HCT116 (cell line): ENCODE data around the gene LMNA. TPM values are rescaled to one million over a fixed set of nuclear protein-coding genes. Genes with fewer than 3 reads are reported as not detected.

Experiments used
- ATAC-seq: fragments of 200-7000 bp; cut with Tn5 transposase; 2 replicates; pipeline ENCODE4 v1.9.1; 2020; ENCODE audit warnings: mild to moderate bottlenecking, moderate library complexity
- BruUV-seq: library from RNA; stranded (reverse); fragments of 400-500 nt; replicated peaks from 2 replicates; lab custom pipeline; 2021; lab: Mats Ljungman, UMichigan
- CTCF ChIA-PET: fragments of 300-600 bp; sonication (Branson Sonifier 250); formaldehyde crosslinking; loops from one replicate; lab custom pipeline; 2021; ENCODE audit warnings: antibody characterized with exemption; lab: Charles Lee
- POLR2A ChIA-PET: fragments of 300-600, 350-600 bp; sonication (Branson Sonifier 250); formaldehyde crosslinking; loops from one replicate; lab custom pipeline; 2021; ENCODE audit warnings: antibody characterized with exemption; lab: Charles Lee
- RAD21 ChIA-PET, 2 experiments: fragments of 300-600 bp; sonication (Branson Sonifier 250); formaldehyde crosslinking; loops; one replicate each; lab custom pipeline; 2023; ENCODE audit warnings: low total read pairs in 2 of 2; ENCODE audit not compliant: uncharacterized antibody in 2 of 2, unreplicated experiment in 2 of 2, low non-redundant PET in 1 of 2; lab: Charles Lee
- DNase-seq: peaks from one replicate; pipeline ENCODE4 v3.0.0-alpha.2; 2010; ENCODE audit warnings: low read depth, low spot score
- H2AFZ ChIP-seq: fragments of 200-600 bp; shearing (Covaris generic), sonication (generic); 2 replicates; pipeline ENCODE4 v1.6.1; 2017; ENCODE audit warnings: low read depth, mixed run types, mixed read lengths, antibody characterized with exemption, low read length; ENCODE audit not compliant: poor library complexity, severe bottlenecking
- H3K27ac ChIP-seq: 2 replicates; pipeline ENCODE4 v1.5.1; 2012; ENCODE audit warnings: low read depth, low read length
- H3K27me3 ChIP-seq: fragments of 200-600 bp; sonication (generic); 2 replicates; pipeline ENCODE4 v1.6.1; 2016; ENCODE audit warnings: mixed run types, low read length, mixed read lengths; ENCODE audit not compliant: insufficient read depth
- H3K36me3 ChIP-seq, 2 experiments: fragments of 200-500 bp in 1 of 2; fragments of 200-600 bp in 1 of 2; sonication (Bioruptor generic) in 1 of 2; sonication (generic) in 1 of 2; 2 replicates each; pipeline versions ENCODE4 v1.5.1 to v1.6.1; 2014 to 2016; ENCODE audit warnings: low read length in 2 of 2, inconsistent platforms in 1 of 2, mixed read lengths in 1 of 2, mixed run types in 1 of 2; ENCODE audit not compliant: insufficient read depth in 2 of 2, control insufficient read depth in 1 of 2
- H3K4me1 ChIP-seq, 2 experiments: fragments of 200-600 bp in 1 of 2; sonication (generic) in 1 of 2; 2 replicates each; pipeline versions ENCODE4 v1.5.1 to v1.6.1; 2012 to 2017; ENCODE audit warnings: low read length in 2 of 2, inconsistent platforms in 1 of 2, mild to moderate bottlenecking in 1 of 2, mixed read lengths in 1 of 2, mixed run types in 1 of 2, moderate library complexity in 1 of 2; ENCODE audit not compliant: insufficient read depth in 2 of 2, control insufficient read depth in 1 of 2
- H3K4me2 ChIP-seq: fragments of 200-600 bp; sonication (generic); 2 replicates; pipeline ENCODE4 v1.6.1; 2017; ENCODE audit warnings: mixed run types, low read length, mixed read lengths
- H3K4me3 ChIP-seq, 2 experiments: fragments of 200-600 bp in 1 of 2; sonication (generic) in 1 of 2; replicated peaks in 1 of 2; 2 replicates each; pipeline ENCODE4 v1.5.1; 2011 to 2016; ENCODE audit warnings: low read length in 2 of 2, control low read depth in 1 of 2, low read depth in 1 of 2, mild to moderate bottlenecking in 1 of 2, mixed read lengths in 1 of 2, mixed run types in 1 of 2
- H3K79me2 ChIP-seq: fragments of 200-600 bp; sonication (generic); 2 replicates; pipeline ENCODE4 v1.6.1; 2017; ENCODE audit warnings: mild to moderate bottlenecking, mixed run types, low read length, moderate library complexity, mixed read lengths; ENCODE audit not compliant: insufficient read depth
- H3K9ac ChIP-seq: fragments of 200-600 bp; sonication (generic); 2 replicates; pipeline ENCODE4 v1.6.1; 2016; ENCODE audit warnings: low read length, mixed read lengths
- H3K9me2 ChIP-seq: fragments of 200-600 bp; sonication (generic), shearing (Covaris generic); 2 replicates; pipeline ENCODE4 v1.6.1; 2017; ENCODE audit warnings: mixed run types, mild to moderate bottlenecking, moderate library complexity; ENCODE audit not compliant: insufficient read depth
- H3K9me3 ChIP-seq, 2 experiments: fragments of 200-500 bp in 1 of 2; fragments of 200-600 bp in 1 of 2; sonication (Bioruptor generic) in 1 of 2; sonication (generic) in 1 of 2; 2 replicates each; pipeline ENCODE4 v1.6.1; 2014 to 2017; ENCODE audit warnings: low read length in 2 of 2, mixed read lengths in 2 of 2, inconsistent platforms in 1 of 2, low read depth in 1 of 2, mild to moderate bottlenecking in 1 of 2, mixed run types in 1 of 2, moderate library complexity in 1 of 2; ENCODE audit not compliant: control insufficient read depth in 1 of 2, insufficient read depth in 1 of 2
- H4K20me1 ChIP-seq: fragments of 200-600 bp; sonication (generic), shearing (Covaris generic); 2 replicates; pipeline ENCODE4 v1.6.1; 2017; ENCODE audit warnings: mixed run types, mild to moderate bottlenecking, moderate library complexity; ENCODE audit not compliant: insufficient read depth
- CBX3 ChIP-seq: IDR thresholded peaks from 2 replicates; pipeline ENCODE4 v1.6.1; 2012; ENCODE audit warnings: low read depth
- EZH2 ChIP-seq: fragments of 200-600 bp; sonication (generic); IDR thresholded peaks from 2 replicates; pipeline ENCODE4 v1.6.1; 2017; ENCODE audit warnings: antibody characterized with exemption, mixed run types
- JUND ChIP-seq: IDR thresholded peaks from 2 replicates; pipeline ENCODE4 v1.6.1; 2012
- RAD21 ChIP-seq: IDR thresholded peaks from 2 replicates; pipeline ENCODE4 v1.6.1; 2012; ENCODE audit warnings: low read depth, mild to moderate bottlenecking
- ZNF274 ChIP-seq: fragments of 200-500 bp; sonication (Bioruptor generic); IDR thresholded peaks from 2 replicates; pipeline ENCODE4 v1.6.1; 2014; ENCODE audit warnings: mild to moderate bottlenecking, low read depth, low read length, inconsistent platforms
- intact Hi-C: fragments of 100-400 bp; cut with micrococcal nuclease; formaldehyde crosslinking; loops from 2 replicates; pipeline ENCODE4 v1.10.0; 2022
- total RNA-seq: library from RNA; stranded (reverse); gene quantifications from one replicate; pipeline ENCODE4 v1.2.1, GENCODE V29; 2021; ENCODE audit not compliant: unreplicated experiment
- TF ChIP-seq, protein P1 (sequence below): IDR thresholded peaks from 2 replicates; pipeline ENCODE4 v1.6.1; 2012
- TF ChIP-seq, protein P2 (sequence below), 3 experiments: fragments of 200-600 bp in 1 of 3; sonication (generic) in 1 of 3; IDR thresholded peaks in 2 of 3; conservative IDR thresholded peaks in 1 of 3; 2 replicates each; pipeline ENCODE4 v1.5.1; 2012 to 2017; ENCODE audit warnings: low read depth in 2 of 3, low read length in 2 of 3, antibody characterized with exemption in 1 of 3, borderline replicate concordance in 1 of 3, control low read depth in 1 of 3, mild to moderate bottlenecking in 1 of 3, mixed read lengths in 1 of 3, mixed run types in 1 of 3, moderate library complexity in 1 of 3; ENCODE audit not compliant: insufficient read depth in 1 of 3

LMNA gene
- total RNA-seq, 1 experiment from 2014 or later: 528 TPM

GRCh38 chr1:156090138-156090839, 24.2 kb upstream of the LMNA start:
- Histone ChIP-seq H3K4me1 (peaks cover 14 to 25% of the 10 kb centered on the region in 2 experiments; a peak in 3 of 4 replicates), H3K36me3 (no peaks in the 10 kb centered on the region), H3K4me3 (no peak overlapping the region), H3K9me2 (no peaks in the 10 kb centered on the region), H3K9ac (no peak overlapping the region), H2AFZ (no peak overlapping the region), H3K79me2 (no peaks in the 10 kb centered on the region), H3K27ac (no peak overlapping the region), H3K4me2 (no peak overlapping the region), H3K27me3 (no peaks in the 10 kb centered on the region), H3K9me3 (no peaks in the 10 kb centered on the region), H4K20me1 (no peaks in the 10 kb centered on the region)
- POLR2A ChIA-PET: interaction anchor here (1.0 to 1.5 kb wide), 2 partner anchors 38 to 40 kb away, joined by 4 read pairs; no protein-coding TSS in a partner anchor
- intact Hi-C loops: loop anchor here (1.0 to 2.0 kb wide), 4 partner anchors 40 to 271 kb away; no protein-coding TSS in a partner anchor
- no TSS peak for BruUV-seq
- DNase-seq: no peak
- TF ChIP-seq ZNF274: no peak
- TF ChIP-seq JUND: no peak
- TF ChIP-seq, protein P1, sequence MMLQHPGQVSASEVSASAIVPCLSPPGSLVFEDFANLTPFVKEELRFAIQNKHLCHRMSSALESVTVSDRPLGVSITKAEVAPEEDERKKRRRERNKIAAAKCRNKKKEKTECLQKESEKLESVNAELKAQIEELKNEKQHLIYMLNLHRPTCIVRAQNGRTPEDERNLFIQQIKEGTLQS: no peak
- TF ChIP-seq EZH2: no peak
- ATAC-seq: peak; percentile 30; the same call in 1 of the 2 replicates
- CTCF ChIA-PET: interaction anchor here (1.0 to 4.7 kb wide), 9 partner anchors 29 to 230 kb away, joined by 3 to 27 read pairs (median 4); no protein-coding TSS in a partner anchor
- RAD21 ChIA-PET: interaction anchor here (1.0 to 1.5 kb wide), 3 partner anchors 40 to 135 kb away, joined by 5 to 11 read pairs (median 5); no protein-coding TSS in a partner anchor

DNA sequence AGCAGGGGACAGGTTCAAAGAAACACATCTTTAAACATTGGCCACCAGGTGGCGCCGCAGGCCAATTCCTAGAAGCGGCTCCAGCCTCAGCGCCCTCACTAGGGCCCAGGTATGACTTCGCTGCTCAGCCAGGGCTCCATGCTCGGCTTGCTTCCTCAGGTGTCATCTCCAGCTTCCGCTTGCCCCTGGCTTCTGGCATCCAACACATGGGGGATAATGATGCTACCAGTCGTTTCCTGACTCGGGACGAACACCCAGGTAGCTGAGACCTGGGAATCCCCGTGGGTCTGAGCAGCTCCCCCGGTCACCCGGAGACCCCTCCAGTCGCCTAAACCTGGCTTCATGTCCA, 23.7 kb upstream of the LMNA start:
- POLR2A ChIA-PET: interaction anchor here (1.0 to 1.5 kb wide), 2 partner anchors 38 to 39 kb away, joined by 4 read pairs; no protein-coding TSS in a partner anchor
- H3K27ac ChIP-seq: peak overlapping the region; percentile 40; the same call in 1 of the 2 replicates
- DNase-seq: peak; percentile 73
- H3K4me2 ChIP-seq: peak overlapping the region; percentile 41; the same call in 1 of the 2 replicates
- TF ChIP-seq CBX3 (no peak), RAD21 (peak; percentile 97)
- TF ChIP-seq, protein P2, sequence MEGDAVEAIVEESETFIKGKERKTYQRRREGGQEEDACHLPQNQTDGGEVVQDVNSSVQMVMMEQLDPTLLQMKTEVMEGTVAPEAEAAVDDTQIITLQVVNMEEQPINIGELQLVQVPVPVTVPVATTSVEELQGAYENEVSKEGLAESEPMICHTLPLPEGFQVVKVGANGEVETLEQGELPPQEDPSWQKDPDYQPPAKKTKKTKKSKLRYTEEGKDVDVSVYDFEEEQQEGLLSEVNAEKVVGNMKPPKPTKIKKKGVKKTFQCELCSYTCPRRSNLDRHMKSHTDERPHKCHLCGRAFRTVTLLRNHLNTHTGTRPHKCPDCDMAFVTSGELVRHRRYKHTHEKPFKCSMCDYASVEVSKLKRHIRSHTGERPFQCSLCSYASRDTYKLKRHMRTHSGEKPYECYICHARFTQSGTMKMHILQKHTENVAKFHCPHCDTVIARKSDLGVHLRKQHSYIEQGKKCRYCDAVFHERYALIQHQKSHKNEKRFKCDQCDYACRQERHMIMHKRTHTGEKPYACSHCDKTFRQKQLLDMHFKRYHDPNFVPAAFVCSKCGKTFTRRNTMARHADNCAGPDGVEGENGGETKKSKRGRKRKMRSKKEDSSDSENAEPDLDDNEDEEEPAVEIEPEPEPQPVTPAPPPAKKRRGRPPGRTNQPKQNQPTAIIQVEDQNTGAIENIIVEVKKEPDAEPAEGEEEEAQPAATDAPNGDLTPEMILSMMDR (IDR thresholded peaks at IDR 0.05 in 2 of 3, conservative IDR thresholded peaks at IDR 0.05 in 1 of 3; ENCODE audit: borderline replicate concordance in 1 of 3, insufficient read depth in 1 of 3, low read depth in 2 of 3, low read length in 2 of 3): peak; percentile 61 to 96 (median 80)
- TF ChIP-seq, all 23 proteins: peak for 2
- Histone ChIP-seq H3K9me3 (no peaks in the 10 kb centered on the region), H3K4me1 (peaks cover 18 to 30% of the 10 kb centered on the region in 2 experiments), H4K20me1 (no peaks in the 10 kb centered on the region), H3K4me3 (no peak overlapping the region), H3K9ac (peak overlapping the region; percentile 37; the same call in 1 of the 2 replicates), H3K36me3 (no peaks in the 10 kb centered on the region), H3K9me2 (no peaks in the 10 kb centered on the region), H3K27me3 (no peaks in the 10 kb centered on the region), H3K79me2 (no peaks in the 10 kb centered on the region), H2AFZ (no peak overlapping the region)
- intact Hi-C loops: loop anchor here (1.0 to 2.0 kb wide), 4 partner anchors 39 to 270 kb away; no protein-coding TSS in a partner anchor
- ATAC-seq: peak; percentile 95
- ChIA-PET CTCF (interaction anchor here (0.9 to 4.7 kb wide), 10 partner anchors 12 to 229 kb away, joined by 3 to 27 read pairs (median 4); no protein-coding TSS in a partner anchor), RAD21 (interaction anchor here (0.6 to 1.5 kb wide), 4 partner anchors 39 to 269 kb away, joined by 3 to 11 read pairs (median 5); no protein-coding TSS in a partner anchor)
- BruUV-seq: no TSS peak
